Lung (tissue), 12 donors: Measurements from ENCODE around the gene GNAT1. TPM values are rescaled to one million over a fixed set of nuclear protein-coding genes. Genes with fewer than 3 reads are reported as not detected.
"Not testable (repeated sequence)": the region's sequence is repeated elsewhere in the genome, so short reads cannot be mapped to it uniquely, and the experiment has no call there.

ENCODE experiments used
- ATAC-seq: fragments of 200-7000 bp; cut with Tn5 transposase; one replicate; pipeline ENCODE4 v1.9.1; 2020; ENCODE audit warnings: moderate number of reproducible peaks; ENCODE audit not compliant: insufficient read depth, low FRiP score
- DNase-seq, 3 donors: peaks; one replicate each; pipeline ENCODE4 v3.0.0-alpha.2; 2013 to 2017
- H3K27ac ChIP-seq, 2 donors: one replicate each; pipeline ENCODE4 v1.5.1; 2013; ENCODE audit warnings: mild to moderate bottlenecking in 2 of 2, moderate library complexity in 2 of 2, control low read depth in 1 of 2, inconsistent platforms in 1 of 2, low read depth in 1 of 2, low read length in 1 of 2
- H3K27me3 ChIP-seq, 3 donors: one replicate each; pipeline ENCODE4 v1.5.1; 2013; ENCODE audit warnings: low read length in 2 of 3; ENCODE audit not compliant: control insufficient read depth in 3 of 3, insufficient read depth in 3 of 3
- H3K36me3 ChIP-seq, 4 donors: one replicate each; pipeline ENCODE4 v1.5.1; 2013; ENCODE audit warnings: low read length in 4 of 4, mild to moderate bottlenecking in 1 of 4, moderate library complexity in 1 of 4; ENCODE audit not compliant: control insufficient read depth in 4 of 4, insufficient read depth in 4 of 4
- H3K4me1 ChIP-seq, 5 donors: one replicate each; pipeline ENCODE4 v1.5.1; 2013; ENCODE audit warnings: low read length in 5 of 5, mild to moderate bottlenecking in 2 of 5, moderate library complexity in 1 of 5; ENCODE audit not compliant: control insufficient read depth in 5 of 5, insufficient read depth in 5 of 5
- H3K4me3 ChIP-seq: one replicate; pipeline ENCODE4 v1.5.1; 2013; ENCODE audit warnings: mild to moderate bottlenecking, control low read depth, moderate library complexity
- H3K9ac ChIP-seq, 2 donors: one replicate each; pipeline ENCODE4 v1.5.1; 2013; ENCODE audit warnings: low read length in 2 of 2, control low read depth in 1 of 2; ENCODE audit not compliant: insufficient read depth in 1 of 2
- H3K9me3 ChIP-seq, 4 donors: one replicate each; pipeline ENCODE4 v1.5.1; 2013; ENCODE audit warnings: low read length in 3 of 4, mild to moderate bottlenecking in 1 of 4, moderate library complexity in 1 of 4; ENCODE audit not compliant: control insufficient read depth in 4 of 4, insufficient read depth in 3 of 4
- CTCF ChIP-seq: IDR thresholded peaks from 2 replicates; pipeline ENCODE4 v1.5.1; 2012; ENCODE audit warnings: mild to moderate bottlenecking; ENCODE audit errors: control extremely low read depth, extremely low read depth
- WGBS, 2 donors: extraction: QIAGEN DNeasy Blood & Tissue Kit; methylation state at CpG; one replicate each; pipeline ENCODE4 v1.1.7; 2013; 5-methylcytosine and 5-hydroxymethylcytosine counted together
- polyA plus RNA-seq, 2 donors: library from polyadenylated mRNA; stranded (reverse); fragments of 200-250 nt; gene quantifications; one replicate each; pipeline ENCODE4 v1.2.1, GENCODE V29; 2013
- total RNA-seq, 2 donors: library from RNA; depleted of rRNA in 1 of 2; stranded (reverse); fragments of >200 nt in 1 of 2; gene quantifications; one replicate each; pipeline ENCODE4 v1.2.1, GENCODE V29; 2014 to 2021
- donor health status: control.
- donor health status: control.
- donor health status: Bipolar disorder and iron deficiency.
- donor health status: healthy.
- donor health status: DM: yes; HTN: yes; CAD: no.

Gene GNAT1
- total and polyA plus RNA-seq, 4 donors: 0.05 to 0.16 TPM; not detected in 2

GRCh38 chr3:50210176-50210509 is 18.7 kb downstream of the GNAT1 start:
- Histone ChIP-seq H3K9ac (no peak overlapping the region), H3K36me3 (no peaks in the 10 kb centered on the region), H3K9me3 (no peaks in the 10 kb centered on the region), H3K4me1 (peaks cover 0 to 13% (median 5%) of the 10 kb centered on the region in 5 donors), H3K27ac (no peak overlapping the region), H3K4me3 (no peak overlapping the region), H3K27me3 (peaks cover 0 to 3% (median 0%) of the 10 kb centered on the region in 3 donors)
- TF ChIP-seq CTCF: no peak
- DNase-seq (no peak), ATAC-seq (no peak)
- 91 to 92% methylated on average over 5 of the region's 5 CpGs for WGBS, 2 donors

- 84 to 93% methylated on average over 13 of the region's 13 CpGs for WGBS, 2 donors
- Histone ChIP-seq H3K27me3 (peaks cover 0 to 3% (median 0%) of the 10 kb centered on the region in 3 donors), H3K4me3 (no peak overlapping the region), H3K4me1 (peaks cover 0 to 7% (median 1%) of the 10 kb centered on the region in 5 donors), H3K9me3 (no peaks in the 10 kb centered on the region), H3K27ac (no peak overlapping the region), H3K9ac (no peak overlapping the region), H3K36me3 (no peaks in the 10 kb centered on the region)
- DNase-seq: no peak
- no peak for TF ChIP-seq CTCF
- ATAC-seq: no peak
Observed at GRCh38 chr3:50210510-50211367, 19.3 kb downstream of the GNAT1 start.

GRCh38 chr3:50211368-50211717 is 19.9 kb downstream of the GNAT1 start:
- H3K27me3 ChIP-seq, DNase-seq: not testable (repeated sequence)
- WGBS, 2 donors: 89 to 98% methylated on average over 5 of the region's 5 CpGs

GRCh38 chr3:50211930-50212329 is 20.5 kb downstream of the GNAT1 start:
- WGBS, 2 donors: 77 to 80% methylated on average over 2 of the region's 2 CpGs
- no peak overlapping the region for H3K27ac ChIP-seq

More at GRCh38 chr3:50211368-50211717, 19.9 kb downstream of the GNAT1 start:
- H3K9ac ChIP-seq, H3K4me3 ChIP-seq, ATAC-seq, H3K36me3 ChIP-seq, H3K27ac ChIP-seq, H3K4me1 ChIP-seq, H3K9me3 ChIP-seq: not testable (repeated sequence)

More at GRCh38 chr3:50211930-50212329, 20.5 kb downstream of the GNAT1 start:
- no peaks in the 10 kb centered on the region for H3K27me3 ChIP-seq
- H3K9ac ChIP-seq: no peak overlapping the region
- no peaks in the 10 kb centered on the region for H3K9me3 ChIP-seq
- ATAC-seq (no peak), DNase-seq (no peak)
- no peak for TF ChIP-seq CTCF
- no peaks in the 10 kb centered on the region for H3K36me3 ChIP-seq
- peaks cover 0 to 7% (median 0%) of the 10 kb centered on the region in 5 donors for H3K4me1 ChIP-seq
- no peak overlapping the region for H3K4me3 ChIP-seq
